Stimulated activated naive CD4-positive, alpha-beta T cell (primary cell): ENCODE measurements around the gene LONP1.
"Not testable (repeated sequence)": the region's sequence is repeated elsewhere in the genome, so short reads cannot be mapped to it uniquely, and the experiment has no call there.

Experiments
- DNase-seq, 6 experiments: peaks; one replicate each; lab custom pipeline; 2025; lab: John Stamatoyannopoulos, UW

LONP1 gene

GRCh38 chr19:5713228-5713627 lies 6.7 kb downstream of the LONP1 start:
- DNase-seq = no peak

- no peak for DNase-seq
Measured at GRCh38 chr19:5711713-5712161, 8.2 kb downstream of the LONP1 start.

GRCh38 chr19:5711025-5711424 lies 8.9 kb downstream of the LONP1 start:
- no peak for DNase-seq

GRCh38 chr19:5707576-5708575 lies 12.1 kb downstream of the LONP1 start:
- DNase-seq = no peak

GRCh38 chr19:5706876-5707573 lies 12.9 kb downstream of the LONP1 start:
- no peak for DNase-seq

GRCh38 chr19:5705552-5705951 lies 14.4 kb downstream of the LONP1 start:
- DNase-seq = no peak

GRCh38 chr19:5703819-5704818 lies 15.8 kb downstream of the LONP1 start:
- DNase-seq = no peak

GRCh38 chr19:5702053-5702410 lies 17.9 kb downstream of the LONP1 start:
- DNase-seq = not testable (repeated sequence)

GRCh38 chr19:5700455-5701092 lies 19.4 kb downstream of the LONP1 start:
- no peak for DNase-seq

- no peak for DNase-seq
Measured at GRCh38 chr19:5698635-5699422, 21.1 kb downstream of the LONP1 start.

GRCh38 chr19:5697890-5698634 lies 21.9 kb downstream of the LONP1 start:
- DNase-seq = no peak

- no peak for DNase-seq
Measured at GRCh38 chr19:5697022-5697889, 22.7 kb downstream of the LONP1 start.

- no peak for DNase-seq
Measured at GRCh38 chr19:5696196-5697021, 23.5 kb downstream of the LONP1 start.

- no peak for DNase-seq
Measured at GRCh38 chr19:5695649-5696195, 24.2 kb downstream of the LONP1 start.

GRCh38 chr19:5694956-5695648 lies 24.8 kb downstream of the LONP1 start:
- DNase-seq = no peak

GRCh38 chr19:5694167-5694955 lies 25.6 kb downstream of the LONP1 start:
- no peak for DNase-seq
